GM23338 (cell line): ENCODE measurements around the gene STAP2.

Experiments
- CREB1 ChIP-seq: fragments of 250-450 bp; sonication (Bioruptor Pico); IDR thresholded peaks from 2 replicates; pipeline ENCODE4 v1.5.0; 2020; ENCODE audit warnings: low read depth, mild to moderate bottlenecking, moderate library complexity
- EZH2 ChIP-seq: fragments of 200-600 bp; sonication (generic); IDR thresholded peaks from one replicate; pipeline ENCODE4 v1.8.0; 2017; ENCODE audit warnings: antibody characterized with exemption, mild to moderate bottlenecking, low read depth; ENCODE audit not compliant: unreplicated experiment
- EZH2phosphoT487 ChIP-seq: fragments of 200-600 bp; sonication (generic); IDR thresholded peaks from one replicate; pipeline ENCODE4 v1.8.1; 2018; ENCODE audit warnings: antibody characterized with exemption; ENCODE audit not compliant: unreplicated experiment
- NANOG ChIP-seq: IDR thresholded peaks from 2 replicates; pipeline ENCODE4 v1.6.1; 2016; ENCODE audit warnings: antibody characterized with exemption, borderline replicate concordance
- POLR2AphosphoS5 ChIP-seq: IDR thresholded peaks from 2 replicates; pipeline ENCODE4 v1.6.1; 2016; ENCODE audit warnings: antibody characterized with exemption, low read depth
- ZNF114 ChIP-seq: fragments of 250-450 bp; sonication (Bioruptor Pico); IDR thresholded peaks from 2 replicates; pipeline ENCODE4 v1.5.0; 2020; ENCODE audit warnings: mild to moderate bottlenecking, moderate library complexity
- ZNF331 ChIP-seq: fragments of 250-450 bp; sonication (Bioruptor Pico); IDR thresholded peaks from 2 replicates; pipeline ENCODE4 v1.5.0; 2020; ENCODE audit warnings: low read depth, mild to moderate bottlenecking, moderate library complexity
- TF ChIP-seq, protein P1 (sequence below), 2 experiments: fragments of 200-600 bp in 1 of 2; sonication (generic) in 1 of 2; conservative IDR thresholded peaks; 2 replicates each; pipeline versions ENCODE4 v1.5.1 to v1.6.1; 2016 to 2017; ENCODE audit warnings: antibody characterized with exemption in 2 of 2, low read depth in 2 of 2, mild to moderate bottlenecking in 2 of 2, moderate library complexity in 1 of 2
- TF ChIP-seq, protein P2 (sequence below): IDR thresholded peaks from one replicate; pipeline ENCODE4 v1.6.1; 2018; ENCODE audit warnings: antibody characterized with exemption; ENCODE audit not compliant: unreplicated experiment
- TF ChIP-seq, protein P3 (sequence below): fragments of 250-450 bp; sonication (Bioruptor Pico); IDR thresholded peaks from 2 replicates; pipeline ENCODE4 v1.5.0; 2020; ENCODE audit warnings: mild to moderate bottlenecking, moderate library complexity

DNA sequence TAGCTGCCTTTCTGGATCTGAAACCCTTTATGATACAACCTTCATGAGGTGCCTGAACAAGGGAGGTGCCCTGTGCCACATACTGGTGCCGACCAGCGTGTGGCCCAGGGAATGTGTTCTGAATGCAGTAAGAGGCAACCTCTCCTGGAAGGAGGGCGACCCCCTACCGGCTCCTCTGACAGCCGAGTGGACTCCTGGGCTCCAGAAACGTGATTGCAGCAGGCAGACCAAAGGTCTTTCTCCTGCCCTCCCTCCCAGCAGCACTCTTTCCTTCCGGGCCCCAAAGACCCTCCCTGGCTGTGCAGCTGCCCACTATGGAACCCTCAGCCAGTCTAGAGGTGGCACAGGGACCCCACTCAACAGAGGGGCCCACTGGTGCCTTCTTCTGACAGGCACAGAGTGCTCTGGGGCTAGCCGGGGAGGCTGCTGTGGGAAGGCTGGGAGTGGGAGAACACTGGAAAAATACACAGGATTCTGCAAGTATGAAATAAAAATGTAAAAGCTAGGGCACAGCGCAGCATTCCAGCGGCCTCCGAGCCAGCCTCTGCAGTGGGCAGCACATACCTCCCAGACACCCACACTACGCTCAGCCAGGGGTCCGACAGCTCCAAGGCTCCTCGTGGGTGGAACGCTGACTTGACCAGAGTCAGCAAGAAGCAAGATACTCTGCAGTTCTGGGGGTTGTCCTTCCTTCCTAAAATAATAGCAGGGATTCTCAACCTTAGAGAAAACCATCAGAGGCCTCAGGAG lies 46.8 kb upstream of the STAP2 start:
- TF ChIP-seq, protein P1, sequence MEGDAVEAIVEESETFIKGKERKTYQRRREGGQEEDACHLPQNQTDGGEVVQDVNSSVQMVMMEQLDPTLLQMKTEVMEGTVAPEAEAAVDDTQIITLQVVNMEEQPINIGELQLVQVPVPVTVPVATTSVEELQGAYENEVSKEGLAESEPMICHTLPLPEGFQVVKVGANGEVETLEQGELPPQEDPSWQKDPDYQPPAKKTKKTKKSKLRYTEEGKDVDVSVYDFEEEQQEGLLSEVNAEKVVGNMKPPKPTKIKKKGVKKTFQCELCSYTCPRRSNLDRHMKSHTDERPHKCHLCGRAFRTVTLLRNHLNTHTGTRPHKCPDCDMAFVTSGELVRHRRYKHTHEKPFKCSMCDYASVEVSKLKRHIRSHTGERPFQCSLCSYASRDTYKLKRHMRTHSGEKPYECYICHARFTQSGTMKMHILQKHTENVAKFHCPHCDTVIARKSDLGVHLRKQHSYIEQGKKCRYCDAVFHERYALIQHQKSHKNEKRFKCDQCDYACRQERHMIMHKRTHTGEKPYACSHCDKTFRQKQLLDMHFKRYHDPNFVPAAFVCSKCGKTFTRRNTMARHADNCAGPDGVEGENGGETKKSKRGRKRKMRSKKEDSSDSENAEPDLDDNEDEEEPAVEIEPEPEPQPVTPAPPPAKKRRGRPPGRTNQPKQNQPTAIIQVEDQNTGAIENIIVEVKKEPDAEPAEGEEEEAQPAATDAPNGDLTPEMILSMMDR (conservative IDR thresholded peaks at IDR 0.05; ENCODE audit: low read depth in 2 of 2), result no peak
- TF ChIP-seq EZH2 (no peak), POLR2AphosphoS5 (no peak), NANOG (no peak), CREB1 (CRISPR knock-in tag) (no peak), EZH2phosphoT487 (no peak), ZNF331 (CRISPR knock-in tag) (no peak), ZNF114 (CRISPR knock-in tag) (no peak)
- TF ChIP-seq, protein P2, sequence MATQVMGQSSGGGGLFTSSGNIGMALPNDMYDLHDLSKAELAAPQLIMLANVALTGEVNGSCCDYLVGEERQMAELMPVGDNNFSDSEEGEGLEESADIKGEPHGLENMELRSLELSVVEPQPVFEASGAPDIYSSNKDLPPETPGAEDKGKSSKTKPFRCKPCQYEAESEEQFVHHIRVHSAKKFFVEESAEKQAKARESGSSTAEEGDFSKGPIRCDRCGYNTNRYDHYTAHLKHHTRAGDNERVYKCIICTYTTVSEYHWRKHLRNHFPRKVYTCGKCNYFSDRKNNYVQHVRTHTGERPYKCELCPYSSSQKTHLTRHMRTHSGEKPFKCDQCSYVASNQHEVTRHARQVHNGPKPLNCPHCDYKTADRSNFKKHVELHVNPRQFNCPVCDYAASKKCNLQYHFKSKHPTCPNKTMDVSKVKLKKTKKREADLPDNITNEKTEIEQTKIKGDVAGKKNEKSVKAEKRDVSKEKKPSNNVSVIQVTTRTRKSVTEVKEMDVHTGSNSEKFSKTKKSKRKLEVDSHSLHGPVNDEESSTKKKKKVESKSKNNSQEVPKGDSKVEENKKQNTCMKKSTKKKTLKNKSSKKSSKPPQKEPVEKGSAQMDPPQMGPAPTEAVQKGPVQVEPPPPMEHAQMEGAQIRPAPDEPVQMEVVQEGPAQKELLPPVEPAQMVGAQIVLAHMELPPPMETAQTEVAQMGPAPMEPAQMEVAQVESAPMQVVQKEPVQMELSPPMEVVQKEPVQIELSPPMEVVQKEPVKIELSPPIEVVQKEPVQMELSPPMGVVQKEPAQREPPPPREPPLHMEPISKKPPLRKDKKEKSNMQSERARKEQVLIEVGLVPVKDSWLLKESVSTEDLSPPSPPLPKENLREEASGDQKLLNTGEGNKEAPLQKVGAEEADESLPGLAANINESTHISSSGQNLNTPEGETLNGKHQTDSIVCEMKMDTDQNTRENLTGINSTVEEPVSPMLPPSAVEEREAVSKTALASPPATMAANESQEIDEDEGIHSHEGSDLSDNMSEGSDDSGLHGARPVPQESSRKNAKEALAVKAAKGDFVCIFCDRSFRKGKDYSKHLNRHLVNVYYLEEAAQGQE, result no peak
- TF ChIP-seq, protein P3, sequence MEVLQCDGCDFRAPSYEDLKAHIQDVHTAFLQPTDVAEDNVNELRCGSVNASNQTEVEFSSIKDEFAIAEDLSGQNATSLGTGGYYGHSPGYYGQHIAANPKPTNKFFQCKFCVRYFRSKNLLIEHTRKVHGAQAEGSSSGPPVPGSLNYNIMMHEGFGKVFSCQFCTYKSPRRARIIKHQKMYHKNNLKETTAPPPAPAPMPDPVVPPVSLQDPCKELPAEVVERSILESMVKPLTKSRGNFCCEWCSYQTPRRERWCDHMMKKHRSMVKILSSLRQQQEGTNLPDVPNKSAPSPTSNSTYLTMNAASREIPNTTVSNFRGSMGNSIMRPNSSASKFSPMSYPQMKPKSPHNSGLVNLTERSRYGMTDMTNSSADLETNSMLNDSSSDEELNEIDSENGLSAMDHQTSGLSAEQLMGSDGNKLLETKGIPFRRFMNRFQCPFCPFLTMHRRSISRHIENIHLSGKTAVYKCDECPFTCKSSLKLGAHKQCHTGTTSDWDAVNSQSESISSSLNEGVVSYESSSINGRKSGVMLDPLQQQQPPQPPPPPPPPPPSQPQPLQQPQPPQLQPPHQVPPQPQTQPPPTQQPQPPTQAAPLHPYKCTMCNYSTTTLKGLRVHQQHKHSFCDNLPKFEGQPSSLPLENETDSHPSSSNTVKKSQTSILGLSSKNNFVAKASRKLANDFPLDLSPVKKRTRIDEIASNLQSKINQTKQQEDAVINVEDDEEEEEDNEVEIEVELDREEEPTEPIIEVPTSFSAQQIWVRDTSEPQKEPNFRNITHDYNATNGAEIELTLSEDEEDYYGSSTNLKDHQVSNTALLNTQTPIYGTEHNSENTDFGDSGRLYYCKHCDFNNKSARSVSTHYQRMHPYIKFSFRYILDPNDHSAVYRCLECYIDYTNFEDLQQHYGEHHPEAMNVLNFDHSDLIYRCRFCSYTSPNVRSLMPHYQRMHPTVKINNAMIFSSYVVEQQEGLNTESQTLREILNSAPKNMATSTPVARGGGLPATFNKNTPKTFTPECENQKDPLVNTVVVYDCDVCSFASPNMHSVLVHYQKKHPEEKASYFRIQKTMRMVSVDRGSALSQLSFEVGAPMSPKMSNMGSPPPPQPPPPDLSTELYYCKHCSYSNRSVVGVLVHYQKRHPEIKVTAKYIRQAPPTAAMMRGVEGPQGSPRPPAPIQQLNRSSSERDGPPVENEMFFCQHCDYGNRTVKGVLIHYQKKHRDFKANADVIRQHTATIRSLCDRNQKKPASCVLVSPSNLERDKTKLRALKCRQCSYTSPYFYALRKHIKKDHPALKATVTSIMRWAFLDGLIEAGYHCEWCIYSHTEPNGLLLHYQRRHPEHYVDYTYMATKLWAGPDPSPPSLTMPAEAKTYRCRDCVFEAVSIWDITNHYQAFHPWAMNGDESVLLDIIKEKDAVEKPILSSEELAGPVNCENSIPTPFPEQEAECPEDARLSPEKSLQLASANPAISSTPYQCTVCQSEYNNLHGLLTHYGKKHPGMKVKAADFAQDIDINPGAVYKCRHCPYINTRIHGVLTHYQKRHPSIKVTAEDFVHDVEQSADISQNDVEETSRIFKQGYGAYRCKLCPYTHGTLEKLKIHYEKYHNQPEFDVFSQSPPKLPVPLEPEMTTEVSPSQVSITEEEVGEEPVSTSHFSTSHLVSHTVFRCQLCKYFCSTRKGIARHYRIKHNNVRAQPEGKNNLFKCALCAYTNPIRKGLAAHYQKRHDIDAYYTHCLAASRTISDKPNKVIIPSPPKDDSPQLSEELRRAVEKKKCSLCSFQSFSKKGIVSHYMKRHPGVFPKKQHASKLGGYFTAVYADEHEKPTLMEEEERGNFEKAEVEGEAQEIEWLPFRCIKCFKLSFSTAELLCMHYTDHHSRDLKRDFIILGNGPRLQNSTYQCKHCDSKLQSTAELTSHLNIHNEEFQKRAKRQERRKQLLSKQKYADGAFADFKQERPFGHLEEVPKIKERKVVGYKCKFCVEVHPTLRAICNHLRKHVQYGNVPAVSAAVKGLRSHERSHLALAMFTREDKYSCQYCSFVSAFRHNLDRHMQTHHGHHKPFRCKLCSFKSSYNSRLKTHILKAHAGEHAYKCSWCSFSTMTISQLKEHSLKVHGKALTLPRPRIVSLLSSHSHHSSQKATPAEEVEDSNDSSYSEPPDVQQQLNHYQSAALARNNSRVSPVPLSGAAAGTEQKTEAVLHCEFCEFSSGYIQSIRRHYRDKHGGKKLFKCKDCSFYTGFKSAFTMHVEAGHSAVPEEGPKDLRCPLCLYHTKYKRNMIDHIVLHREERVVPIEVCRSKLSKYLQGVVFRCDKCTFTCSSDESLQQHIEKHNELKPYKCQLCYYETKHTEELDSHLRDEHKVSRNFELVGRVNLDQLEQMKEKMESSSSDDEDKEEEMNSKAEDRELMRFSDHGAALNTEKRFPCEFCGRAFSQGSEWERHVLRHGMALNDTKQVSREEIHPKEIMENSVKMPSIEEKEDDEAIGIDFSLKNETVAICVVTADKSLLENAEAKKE, result no peak
